Measurements from ENCODE around the gene SLC4A7.
A peak's percentile ranks its signal among the peaks of the same experiment; 100 is the strongest.

The SLC4A7 gene

DNA sequence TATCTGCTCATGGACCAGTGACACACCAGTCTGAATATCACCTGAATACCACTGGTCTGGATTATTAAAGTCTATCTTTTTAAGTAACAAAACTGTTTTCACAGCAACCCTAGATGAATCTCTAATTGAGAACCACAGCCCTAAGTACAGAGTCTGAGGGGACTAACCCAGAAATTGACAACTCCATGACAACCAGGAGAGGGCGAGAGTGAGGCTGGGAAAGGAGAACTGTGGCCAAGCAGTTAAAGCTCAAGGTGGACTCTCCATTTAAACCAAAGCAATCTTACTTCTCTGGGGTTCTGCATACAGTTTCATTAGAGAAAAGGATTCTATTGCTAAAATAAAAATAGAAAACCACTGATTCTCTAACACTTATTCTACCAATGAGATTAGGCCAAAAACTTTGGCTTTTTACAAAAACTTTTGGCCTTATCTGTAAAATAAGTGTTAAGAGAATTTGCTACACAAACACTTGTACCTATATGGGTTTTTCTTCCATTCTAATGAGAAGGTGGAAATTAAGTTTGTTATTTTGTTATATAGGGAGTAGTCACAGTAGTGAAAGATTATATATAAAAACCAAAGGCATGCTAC is 126.4 kb downstream of the SLC4A7 start:
- in situ Hi-C loops (cut with HindIII; ENCODE audit: low sequenced_read_pairs), result no loop called here
- DNase-seq (ENCODE audit: low read depth), result peak; percentile 13
- TF ChIP-seq, protein P1, sequence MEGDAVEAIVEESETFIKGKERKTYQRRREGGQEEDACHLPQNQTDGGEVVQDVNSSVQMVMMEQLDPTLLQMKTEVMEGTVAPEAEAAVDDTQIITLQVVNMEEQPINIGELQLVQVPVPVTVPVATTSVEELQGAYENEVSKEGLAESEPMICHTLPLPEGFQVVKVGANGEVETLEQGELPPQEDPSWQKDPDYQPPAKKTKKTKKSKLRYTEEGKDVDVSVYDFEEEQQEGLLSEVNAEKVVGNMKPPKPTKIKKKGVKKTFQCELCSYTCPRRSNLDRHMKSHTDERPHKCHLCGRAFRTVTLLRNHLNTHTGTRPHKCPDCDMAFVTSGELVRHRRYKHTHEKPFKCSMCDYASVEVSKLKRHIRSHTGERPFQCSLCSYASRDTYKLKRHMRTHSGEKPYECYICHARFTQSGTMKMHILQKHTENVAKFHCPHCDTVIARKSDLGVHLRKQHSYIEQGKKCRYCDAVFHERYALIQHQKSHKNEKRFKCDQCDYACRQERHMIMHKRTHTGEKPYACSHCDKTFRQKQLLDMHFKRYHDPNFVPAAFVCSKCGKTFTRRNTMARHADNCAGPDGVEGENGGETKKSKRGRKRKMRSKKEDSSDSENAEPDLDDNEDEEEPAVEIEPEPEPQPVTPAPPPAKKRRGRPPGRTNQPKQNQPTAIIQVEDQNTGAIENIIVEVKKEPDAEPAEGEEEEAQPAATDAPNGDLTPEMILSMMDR (IDR thresholded peaks at IDR 0.05; ENCODE audit: low read depth, low read length, missing control alignments), result peak; percentile 61

DNA sequence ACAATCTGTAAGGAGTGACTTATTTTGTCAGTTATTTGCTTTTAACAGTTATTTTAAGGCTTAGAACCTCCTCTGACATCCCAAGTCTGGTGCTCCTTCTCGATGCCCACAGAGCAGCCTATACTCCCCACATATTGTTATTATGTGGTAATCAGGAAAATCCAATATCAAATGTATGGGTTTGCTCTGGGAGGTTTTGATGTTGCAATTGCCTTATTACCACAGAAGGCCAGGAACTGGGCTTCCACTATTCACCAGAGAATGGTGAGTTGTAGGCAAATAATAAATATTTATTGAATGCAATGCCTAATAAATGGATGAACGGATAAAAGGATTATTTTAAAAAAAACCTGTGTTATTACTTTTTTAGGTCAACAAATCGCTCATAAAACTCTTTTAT is 127.2 kb downstream of the SLC4A7 start:
- TF ChIP-seq, protein P1 (IDR thresholded peaks at IDR 0.05; ENCODE audit: low read depth, low read length, missing control alignments), result no peak

More for the DNA sequence above, 126.4 kb downstream of the SLC4A7 start:
- H3K4me3 ChIP-seq (ENCODE audit: low read depth, low read length), result no peak overlapping the region

DNA sequence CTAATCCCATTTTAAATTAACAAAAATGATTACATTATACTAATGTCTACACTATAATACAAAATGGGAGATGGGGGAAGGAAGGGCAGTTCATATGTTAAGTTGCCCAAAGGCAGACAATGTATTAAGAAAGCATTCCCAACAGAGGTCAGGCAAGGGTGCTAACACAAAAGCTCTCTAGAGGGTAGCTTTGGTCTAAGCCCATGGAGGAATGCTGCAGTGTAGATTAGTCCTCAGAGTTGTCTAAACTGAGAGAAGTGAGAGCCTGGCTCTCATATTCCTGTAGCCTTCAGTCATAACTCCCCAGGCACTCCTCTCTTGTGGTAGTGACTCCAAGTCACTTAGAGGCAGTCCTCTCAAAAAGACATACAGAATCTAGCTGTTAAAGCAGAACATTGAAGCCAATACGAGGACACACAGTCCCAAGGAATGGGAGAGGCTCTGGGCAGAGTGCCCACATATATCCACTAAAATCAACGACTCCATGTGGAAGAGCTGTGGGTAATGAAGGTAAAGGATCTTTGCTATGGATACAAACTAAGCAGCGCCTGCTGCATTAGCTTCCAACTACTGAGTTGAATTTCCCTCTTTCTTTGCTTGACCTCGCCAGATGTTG is 129.5 kb downstream of the SLC4A7 start:
- in situ Hi-C loops (cut with HindIII; ENCODE audit: low sequenced_read_pairs), result no loop called here
- H3K4me3 ChIP-seq (ENCODE audit: low read depth, low read length), result no peak overlapping the region
- DNase-seq (ENCODE audit: low read depth), result no peak
- TF ChIP-seq, protein P1 (IDR thresholded peaks at IDR 0.05; ENCODE audit: low read depth, low read length, missing control alignments), result no peak

More for the DNA sequence above, 127.2 kb downstream of the SLC4A7 start:
- no peak overlapping the region for H3K4me3 ChIP-seq (ENCODE audit: low read depth, low read length)
- in situ Hi-C loops (cut with HindIII; ENCODE audit: low sequenced_read_pairs), result no loop called here
- no peak for DNase-seq (ENCODE audit: low read depth)

DNA sequence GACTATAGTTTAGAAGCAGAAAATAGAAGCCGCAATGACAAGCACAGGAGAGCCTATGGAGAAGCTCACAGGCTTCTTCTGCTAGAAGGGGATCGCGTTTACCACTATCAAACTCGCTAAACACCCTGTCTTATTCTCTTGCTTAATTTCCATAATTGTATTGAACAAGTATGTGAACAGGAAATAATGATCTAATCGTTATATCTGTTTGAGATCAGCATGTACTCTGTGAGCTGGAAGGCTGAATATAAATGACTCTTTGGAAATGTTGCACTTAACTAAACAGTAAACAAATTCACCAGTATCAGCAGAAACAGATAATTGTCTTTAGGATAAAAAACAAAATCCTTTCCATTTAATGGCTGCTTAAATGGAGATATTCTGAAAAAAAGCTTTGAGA is 130.0 kb downstream of the SLC4A7 start:
- no peak for DNase-seq (ENCODE audit: low read depth)
- H3K4me3 ChIP-seq (ENCODE audit: low read depth, low read length), result no peak overlapping the region
- in situ Hi-C loops (cut with HindIII; ENCODE audit: low sequenced_read_pairs), result no loop called here
- TF ChIP-seq, protein P1 (IDR thresholded peaks at IDR 0.05; ENCODE audit: low read depth, low read length, missing control alignments), result no peak

DNA sequence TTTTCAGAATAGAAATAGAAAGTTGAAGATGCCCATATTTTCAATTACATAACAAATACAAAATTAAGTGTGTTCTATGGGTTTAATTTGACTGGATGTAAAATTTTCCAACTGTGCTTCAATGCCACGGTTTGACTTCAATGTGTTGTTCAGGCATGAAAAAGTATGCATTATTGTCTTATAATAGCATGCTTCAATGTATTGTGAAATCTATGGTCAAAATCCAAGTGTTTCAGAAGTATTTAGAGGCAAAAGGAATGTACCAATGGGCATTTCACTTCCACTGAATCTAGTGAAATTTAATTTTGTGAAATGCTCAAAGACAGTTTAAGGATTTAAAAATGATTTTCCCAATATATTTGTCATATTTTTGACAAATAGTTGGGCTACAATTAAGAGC is 131.0 kb downstream of the SLC4A7 start:
- in situ Hi-C loops (cut with HindIII; ENCODE audit: low sequenced_read_pairs), result no loop called here
- DNase-seq (ENCODE audit: low read depth), result no peak
- no peak overlapping the region for H3K4me3 ChIP-seq (ENCODE audit: low read depth, low read length)
- TF ChIP-seq, protein P1 (IDR thresholded peaks at IDR 0.05; ENCODE audit: low read depth, low read length, missing control alignments), result no peak

DNA sequence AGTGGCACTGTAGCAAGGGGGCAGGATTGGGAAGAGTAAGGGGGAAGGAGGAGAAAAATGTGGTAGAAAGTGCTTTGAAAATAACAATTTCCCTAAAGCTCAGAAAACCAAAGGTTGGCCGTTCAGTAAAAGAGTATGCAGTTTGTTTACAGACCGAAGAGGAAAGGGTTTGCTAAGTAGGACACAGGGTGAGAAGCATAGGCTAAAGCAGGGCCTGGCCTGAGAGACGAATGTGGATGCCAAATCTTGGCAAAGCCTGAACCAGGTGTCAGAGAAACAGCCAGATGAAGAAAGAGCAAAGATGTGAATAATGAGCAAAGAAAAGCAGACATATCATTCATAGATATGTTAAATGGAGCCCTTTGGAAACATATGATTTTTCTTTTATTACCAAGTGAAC is 132.1 kb downstream of the SLC4A7 start:
- H3K4me3 ChIP-seq (ENCODE audit: low read depth, low read length), result no peak overlapping the region
- DNase-seq (ENCODE audit: low read depth), result no peak
- in situ Hi-C loops (cut with HindIII; ENCODE audit: low sequenced_read_pairs), result no loop called here
- TF ChIP-seq, protein P1 (IDR thresholded peaks at IDR 0.05; ENCODE audit: low read depth, low read length, missing control alignments), result no peak

Data from astrocyte of the cerebellum (primary cell).